ENCODE measurements around the gene BACH2.

The BACH2 gene

GRCh38 chr6:89954721-89955148 lies 341.9 kb downstream of the BACH2 start:
- DNase-seq = no peak

DNA sequence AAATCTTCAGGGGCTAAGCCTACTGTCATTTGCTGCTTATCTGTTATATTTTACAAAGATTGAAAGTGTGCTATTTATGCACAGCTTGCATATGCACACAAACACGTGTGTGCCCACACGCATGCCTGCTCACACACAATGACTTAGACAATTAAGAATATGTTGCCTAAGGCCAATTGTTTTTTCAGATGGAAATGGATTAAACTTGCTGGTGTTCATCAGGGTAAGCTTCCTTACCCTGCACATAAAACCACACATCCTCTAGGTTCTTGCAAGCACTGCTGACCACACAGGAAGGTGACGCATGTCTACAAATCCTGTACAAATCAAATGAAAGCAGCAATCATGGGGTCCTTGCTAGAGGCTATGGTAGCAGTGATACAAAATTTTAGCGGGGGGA lies 344.0 kb downstream of the BACH2 start:
- DNase-seq = no peak

DNA sequence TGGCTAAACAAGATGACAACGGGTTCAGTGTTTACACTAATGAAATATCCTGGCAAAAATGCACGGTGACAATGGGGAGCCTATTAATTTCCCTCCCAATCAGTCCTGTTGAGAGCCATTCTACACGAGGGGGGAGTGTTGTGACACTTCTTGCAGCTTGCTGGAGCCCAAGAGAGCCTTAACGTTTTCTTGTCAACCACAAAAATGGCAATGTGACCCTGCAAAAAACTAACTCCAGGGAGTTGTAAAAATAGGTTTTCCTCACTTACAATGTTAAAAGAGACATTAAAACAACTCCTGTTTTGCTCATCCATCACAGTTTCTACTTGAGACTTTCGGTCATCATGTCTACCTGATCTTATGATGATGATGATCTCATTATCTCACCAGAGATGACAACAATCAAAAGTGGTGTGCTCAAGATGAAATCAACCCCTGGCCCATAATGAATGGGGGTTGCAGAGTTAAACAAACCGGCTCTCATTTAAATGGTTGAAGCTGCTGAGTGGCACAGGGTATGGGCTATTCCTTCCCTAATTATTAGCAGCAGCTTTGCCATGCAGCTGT lies 344.5 kb downstream of the BACH2 start:
- peak; percentile 47 for DNase-seq

GRCh38 chr6:89951574-89952104 lies 345.0 kb downstream of the BACH2 start:
- peak; percentile 25 for DNase-seq

DNA sequence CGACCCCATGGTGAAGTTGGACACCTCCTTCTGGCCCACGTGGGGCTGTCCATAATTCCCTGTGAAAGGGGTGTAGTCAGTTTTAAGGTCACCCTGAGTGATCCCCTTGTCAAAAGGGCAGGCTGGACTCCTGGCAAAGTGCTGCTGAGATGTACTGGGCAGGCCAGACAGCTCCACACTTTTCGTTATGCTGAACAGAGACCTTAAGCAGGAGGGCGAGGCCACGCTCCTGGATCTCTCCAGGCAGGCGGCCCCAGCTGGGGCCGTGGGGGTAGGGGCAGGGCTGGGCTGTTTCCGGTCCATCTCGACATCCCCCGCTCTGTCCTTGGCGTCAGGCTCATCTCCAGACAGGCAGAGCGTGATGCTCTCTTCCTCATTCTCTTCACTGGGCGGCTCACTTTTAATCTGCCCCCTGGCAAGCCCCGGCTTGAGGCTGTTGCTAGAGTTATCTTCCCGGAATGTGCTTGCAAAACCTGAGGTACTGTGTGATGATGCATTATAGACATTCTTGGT lies 345.7 kb downstream of the BACH2 start:
- DNase-seq = no peak

DNA sequence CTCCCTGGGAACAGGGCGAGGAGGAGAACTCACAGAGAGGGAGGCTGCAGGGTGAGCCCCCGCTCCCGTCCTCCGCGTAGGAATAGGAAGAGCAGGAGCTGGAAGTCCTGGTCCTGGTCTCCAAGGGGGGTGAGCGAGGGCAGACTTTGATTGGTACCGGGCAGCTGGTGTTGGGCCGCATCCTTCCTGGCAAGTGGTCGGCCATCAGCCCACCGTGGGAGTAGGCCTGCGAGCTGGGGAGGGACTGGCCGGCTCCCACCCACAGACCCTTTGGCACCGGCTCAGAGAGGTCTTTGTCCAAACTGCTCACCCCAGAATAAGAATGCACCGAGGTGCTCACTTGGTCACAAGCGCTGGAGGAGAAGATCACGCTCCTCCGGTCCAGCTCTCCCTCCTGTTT lies 346.2 kb downstream of the BACH2 start:
- DNase-seq = no peak

GRCh38 chr6:89948876-89949275 lies 347.8 kb downstream of the BACH2 start:
- no peak for DNase-seq

- peak; percentile 20 for DNase-seq
Measured at GRCh38 chr6:89944826-89945407, 351.7 kb downstream of the BACH2 start.

GRCh38 chr6:89944181-89944755 lies 352.4 kb downstream of the BACH2 start:
- no peak for DNase-seq

- DNase-seq = no peak
Measured at GRCh38 chr6:89942601-89943000, 354.0 kb downstream of the BACH2 start.

DNA sequence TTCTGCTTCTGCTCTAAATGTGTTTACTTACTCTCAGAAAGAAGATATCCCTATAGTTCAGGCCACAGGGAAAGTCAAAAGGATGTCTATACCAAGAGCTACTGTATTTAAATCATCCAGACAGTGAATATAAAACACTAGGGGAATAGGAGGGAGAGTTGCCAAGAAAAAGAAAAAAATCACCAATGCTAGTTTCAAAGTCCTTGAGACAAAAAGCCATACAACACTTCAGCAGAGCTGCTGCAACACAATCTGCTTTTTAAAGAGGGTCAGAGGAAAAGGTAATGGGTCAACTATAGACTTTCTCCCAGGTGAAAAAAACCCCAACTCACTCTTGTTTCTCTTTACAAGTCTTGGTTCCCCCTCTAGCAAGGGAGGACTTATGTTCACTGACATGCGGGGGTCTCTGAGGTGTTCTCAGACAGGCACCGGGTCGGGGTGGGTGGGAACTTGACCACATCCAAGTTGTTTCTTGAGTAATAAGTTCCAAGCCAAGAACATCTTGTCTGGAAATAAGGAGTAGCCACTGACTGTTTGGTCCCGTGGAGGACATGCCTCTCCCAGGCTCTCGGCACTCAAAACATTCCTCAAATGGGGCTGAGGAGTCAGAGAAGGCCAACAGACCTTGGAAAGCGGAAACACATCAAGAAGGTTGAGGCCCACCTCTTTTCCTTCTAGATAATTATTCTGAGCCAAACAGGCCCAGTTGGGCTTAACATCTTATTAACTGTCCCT lies 354.7 kb downstream of the BACH2 start:
- no peak for DNase-seq

GRCh38 chr6:89941031-89941762 lies 355.4 kb downstream of the BACH2 start:
- DNase-seq = peak; percentile 29

DNA sequence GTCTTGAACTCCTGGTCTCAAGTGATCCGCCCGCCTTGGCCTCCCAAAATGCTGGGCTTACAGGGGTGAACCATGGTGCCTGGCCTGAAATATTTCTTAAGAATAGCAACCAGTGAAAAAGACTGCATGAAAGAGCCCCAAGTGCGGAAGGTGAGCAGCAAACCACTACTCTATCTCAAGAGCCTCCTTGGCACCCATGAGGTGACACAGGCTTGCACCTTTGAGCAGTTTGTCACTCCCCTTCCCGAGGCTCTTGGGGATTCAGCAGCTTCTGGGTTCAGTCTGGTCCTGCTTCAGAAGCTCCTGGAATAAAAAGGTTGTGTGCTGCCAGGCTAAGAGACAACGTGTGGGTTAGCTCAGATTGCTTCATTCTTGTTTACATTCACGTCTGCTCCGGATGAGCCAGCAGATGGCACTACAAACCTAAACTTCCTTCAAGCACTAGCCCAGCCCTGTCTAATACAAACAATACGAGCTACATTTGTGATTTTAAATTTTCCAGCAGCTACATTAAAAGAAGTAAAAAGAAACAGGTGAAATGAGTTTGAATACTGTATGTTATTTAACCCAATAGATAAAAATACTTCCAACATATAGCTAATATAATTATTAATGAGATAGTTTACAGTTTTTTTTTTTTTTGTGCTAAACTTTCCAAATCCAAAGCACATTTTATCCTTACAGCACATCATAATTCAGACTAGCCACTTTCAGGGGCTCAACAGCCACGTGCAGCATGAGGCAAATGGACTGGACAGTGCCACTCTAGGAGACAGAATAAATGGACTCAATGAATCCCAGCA lies 356.2 kb downstream of the BACH2 start:
- peak; percentile 71 for DNase-seq

DNA sequence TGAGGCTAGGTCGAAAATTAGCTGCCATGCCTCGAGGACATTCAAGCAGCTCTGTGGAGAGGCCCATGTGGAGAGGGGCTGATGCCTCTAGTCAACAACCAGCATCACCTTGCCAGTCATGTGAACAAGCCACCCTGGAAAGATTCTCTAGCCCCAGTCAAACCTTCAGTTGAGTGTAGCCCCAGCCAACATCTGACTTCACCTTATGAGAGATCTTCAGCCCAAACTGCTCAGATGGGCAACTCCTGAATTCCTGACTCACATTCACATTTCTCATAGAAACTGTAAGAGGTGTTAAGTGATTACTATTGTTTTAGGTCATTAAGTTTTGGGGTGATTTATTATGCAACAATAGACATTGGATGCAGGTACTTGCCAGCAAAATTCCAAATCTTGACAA lies 357.5 kb downstream of the BACH2 start:
- no peak for DNase-seq

GRCh38 chr6:89938014-89938413 lies 358.6 kb downstream of the BACH2 start:
- no peak for DNase-seq

GRCh38 chr6:89936177-89936576 lies 360.5 kb downstream of the BACH2 start:
- no peak for DNase-seq

DNA sequence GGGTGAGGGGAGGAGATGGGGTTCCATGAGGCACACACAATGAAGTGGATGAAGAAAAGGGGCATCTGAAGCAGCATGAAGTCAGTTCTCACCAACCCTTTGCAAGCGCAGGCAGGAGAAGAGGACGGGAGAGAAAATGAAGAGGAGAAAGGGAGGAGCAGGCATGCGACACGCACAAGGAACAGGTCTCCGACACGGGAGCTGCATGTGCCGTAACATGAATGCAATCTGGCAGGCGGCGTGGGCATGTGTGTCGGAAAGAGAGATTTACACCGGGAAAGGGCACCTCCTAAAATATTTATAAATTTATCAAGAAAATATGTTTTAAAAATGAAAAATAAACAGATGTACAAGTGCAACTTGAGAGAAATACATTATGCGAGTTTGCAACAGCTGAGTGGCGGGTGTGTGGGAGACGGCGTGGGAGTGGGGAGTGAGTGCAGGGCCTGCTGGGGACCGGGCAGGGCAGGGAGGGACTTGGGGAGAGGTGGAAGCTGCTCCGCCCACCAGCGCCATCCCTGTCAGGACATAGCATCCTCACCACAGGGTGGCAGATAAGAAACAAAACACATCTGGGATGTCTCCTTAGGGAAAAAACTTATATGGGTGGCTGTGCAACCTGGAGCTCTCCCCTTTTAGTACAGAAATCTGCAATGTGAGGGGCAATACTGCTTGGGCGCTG lies 361.8 kb downstream of the BACH2 start:
- no peak for DNase-seq

DNA sequence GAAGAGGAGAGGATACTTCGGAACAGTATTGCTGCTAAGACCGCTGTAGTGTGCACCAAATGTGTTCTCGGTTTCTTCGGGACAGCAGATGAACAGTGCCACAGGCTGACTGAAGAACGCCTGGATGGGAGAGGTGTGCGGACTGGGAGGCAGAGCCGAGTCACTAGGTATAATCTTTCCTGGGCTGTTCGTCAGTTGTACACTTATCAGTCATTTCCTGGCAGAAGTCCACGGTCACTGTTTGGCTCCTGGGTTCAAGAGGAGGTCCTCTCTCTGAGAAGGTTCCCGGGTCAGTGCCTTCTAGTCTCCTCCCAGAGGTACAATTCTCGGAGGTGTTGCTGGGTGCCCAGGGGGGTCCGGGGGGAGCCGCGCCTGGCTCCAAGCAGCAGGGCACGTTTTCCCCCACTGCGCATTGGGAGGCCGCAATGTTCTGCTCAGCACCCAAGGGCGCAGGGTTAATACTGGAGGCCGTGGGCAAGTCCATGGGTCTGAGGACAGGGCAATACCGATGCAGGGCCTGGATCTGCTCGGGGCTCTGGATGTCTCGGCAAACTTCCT lies 364.3 kb downstream of the BACH2 start:
- DNase-seq = no peak

GRCh38 chr6:89930789-89931188 lies 365.9 kb downstream of the BACH2 start:
- DNase-seq = no peak

GRCh38 chr6:89928604-89929003 lies 368.0 kb downstream of the BACH2 start:
- no peak for DNase-seq
